Upper lobe of left lung (tissue), 4 donors: Measurements from ENCODE around the gene PATZ1.

Source experiments
- POLR2A ChIP-seq, 4 donors: fragments of 450-650 bp; IDR thresholded peaks; one replicate each; pipeline ENCODE4 v1.5.1; 2016 to 2017; ENCODE audit warnings: antibody characterized with exemption in 4 of 4, mild to moderate bottlenecking in 2 of 4
- TF ChIP-seq, protein P1 (sequence below), 6 experiments: fragments of 450-650 bp in 4 of 6; fragments of 200-600 bp in 2 of 6; sonication (generic) in 2 of 6; IDR thresholded peaks; one replicate each; pipeline ENCODE4 v1.5.1; 2016 to 2019; ENCODE audit warnings: antibody characterized with exemption in 6 of 6

DNA sequence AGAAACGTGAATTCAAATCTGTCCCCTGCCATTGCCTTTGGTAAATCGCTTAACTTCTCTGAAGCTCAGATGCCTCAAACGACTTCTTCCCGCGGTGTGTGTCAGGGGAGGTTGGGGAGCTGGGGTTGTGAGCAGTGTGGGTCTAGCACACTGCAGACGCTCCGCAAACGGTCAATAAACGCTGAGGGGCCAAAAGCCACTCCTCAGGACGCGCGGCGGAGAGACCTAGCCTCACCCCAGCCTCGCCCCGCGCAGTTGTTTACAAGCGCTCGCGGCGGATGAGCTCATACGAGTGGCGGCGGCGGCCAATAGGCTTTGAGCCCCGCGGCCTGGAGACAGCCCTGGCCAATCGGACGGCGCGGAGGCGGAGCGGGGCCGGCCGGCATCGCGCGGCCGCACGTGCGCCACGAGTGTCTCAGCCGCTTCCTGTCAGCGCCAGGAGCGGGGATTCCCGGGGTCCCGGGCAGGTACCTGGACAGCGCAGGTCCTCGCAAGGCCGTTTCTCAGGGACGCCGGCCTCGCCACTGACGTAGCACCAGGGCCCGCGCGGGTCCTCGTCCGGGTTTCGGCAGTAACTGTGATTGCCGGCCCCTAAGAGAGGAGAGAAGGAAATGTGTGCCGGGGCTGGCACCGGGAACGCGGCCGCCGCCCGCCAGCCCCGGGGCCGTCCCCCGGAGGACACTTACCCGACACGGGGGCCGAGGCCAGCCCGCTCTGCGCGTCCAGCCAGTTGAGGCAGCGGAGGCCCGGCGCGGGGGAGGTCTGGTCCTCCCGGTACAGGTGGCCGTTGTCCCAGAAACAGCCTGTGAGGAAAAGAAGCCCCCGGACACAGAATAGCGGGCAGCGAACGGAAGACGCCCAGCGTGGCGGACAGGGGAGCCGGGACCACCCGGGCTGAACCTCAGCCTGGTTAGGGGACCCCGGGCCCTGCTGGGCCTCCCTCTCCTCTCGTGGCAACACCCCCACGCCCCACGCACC lies 55.4 kb downstream of the PATZ1 start:
- peak in 3 of 4 donors; percentile 92 to 100 (median 99) for TF ChIP-seq POLR2A (IDR thresholded peaks at IDR 0.05)
- TF ChIP-seq, protein P1, sequence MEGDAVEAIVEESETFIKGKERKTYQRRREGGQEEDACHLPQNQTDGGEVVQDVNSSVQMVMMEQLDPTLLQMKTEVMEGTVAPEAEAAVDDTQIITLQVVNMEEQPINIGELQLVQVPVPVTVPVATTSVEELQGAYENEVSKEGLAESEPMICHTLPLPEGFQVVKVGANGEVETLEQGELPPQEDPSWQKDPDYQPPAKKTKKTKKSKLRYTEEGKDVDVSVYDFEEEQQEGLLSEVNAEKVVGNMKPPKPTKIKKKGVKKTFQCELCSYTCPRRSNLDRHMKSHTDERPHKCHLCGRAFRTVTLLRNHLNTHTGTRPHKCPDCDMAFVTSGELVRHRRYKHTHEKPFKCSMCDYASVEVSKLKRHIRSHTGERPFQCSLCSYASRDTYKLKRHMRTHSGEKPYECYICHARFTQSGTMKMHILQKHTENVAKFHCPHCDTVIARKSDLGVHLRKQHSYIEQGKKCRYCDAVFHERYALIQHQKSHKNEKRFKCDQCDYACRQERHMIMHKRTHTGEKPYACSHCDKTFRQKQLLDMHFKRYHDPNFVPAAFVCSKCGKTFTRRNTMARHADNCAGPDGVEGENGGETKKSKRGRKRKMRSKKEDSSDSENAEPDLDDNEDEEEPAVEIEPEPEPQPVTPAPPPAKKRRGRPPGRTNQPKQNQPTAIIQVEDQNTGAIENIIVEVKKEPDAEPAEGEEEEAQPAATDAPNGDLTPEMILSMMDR (IDR thresholded peaks at IDR 0.05), result peak in 1 of 6 experiments; percentile 14
